Fibroblast of skin of left quadriceps (primary cell): ENCODE measurements around the gene SLC47A2.

Experiments used
- DNase-seq, 2 experiments: peaks; one replicate each; pipeline ENCODE4 v3.0.0-alpha.2; 2013; ENCODE audit warnings: low read depth in 2 of 2

The SLC47A2 gene

DNA sequence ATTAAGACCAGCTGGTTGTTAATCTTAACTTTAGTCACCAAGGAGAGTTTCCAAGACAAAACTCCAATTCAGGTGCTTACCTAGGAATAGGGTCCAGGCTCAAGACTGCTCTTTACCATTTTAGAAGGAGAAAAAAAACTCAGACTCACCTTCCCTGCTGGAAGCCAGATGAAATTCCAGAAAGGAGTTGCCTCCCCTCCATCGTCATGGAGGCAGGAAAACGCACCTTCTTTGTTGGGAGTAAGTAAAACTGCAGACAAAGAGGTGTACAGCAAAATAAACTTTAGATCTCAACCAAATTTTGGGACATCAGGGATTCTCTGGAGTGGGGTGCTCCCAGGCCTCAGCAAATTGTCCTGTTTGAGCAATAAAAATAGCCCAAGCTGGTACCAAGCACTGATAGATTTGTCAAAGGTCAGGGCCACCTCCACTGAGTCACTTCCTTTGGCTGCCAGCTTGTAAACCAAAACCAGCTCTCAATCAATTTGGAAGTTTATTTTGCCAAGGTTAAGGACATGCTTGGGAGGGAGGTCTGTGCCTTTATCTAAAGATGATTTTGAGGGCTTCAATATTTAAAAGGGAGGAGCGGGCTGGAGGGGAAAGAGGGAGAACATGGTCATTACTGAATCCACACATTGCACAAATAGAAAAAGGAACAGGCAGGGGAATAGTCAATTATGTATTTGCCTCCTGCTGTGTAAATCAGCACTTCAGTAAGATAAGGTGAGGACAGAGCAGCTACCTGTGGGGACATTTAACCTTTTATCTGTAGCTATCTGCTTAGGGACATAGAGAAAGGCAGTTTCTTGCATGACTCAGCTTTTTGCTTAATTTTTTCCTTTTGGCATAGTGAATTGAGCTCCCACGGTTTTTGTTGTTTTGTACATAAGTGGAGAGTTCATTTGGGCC is 69.3 kb downstream of the SLC47A2 start:
- no peak for DNase-seq

DNA sequence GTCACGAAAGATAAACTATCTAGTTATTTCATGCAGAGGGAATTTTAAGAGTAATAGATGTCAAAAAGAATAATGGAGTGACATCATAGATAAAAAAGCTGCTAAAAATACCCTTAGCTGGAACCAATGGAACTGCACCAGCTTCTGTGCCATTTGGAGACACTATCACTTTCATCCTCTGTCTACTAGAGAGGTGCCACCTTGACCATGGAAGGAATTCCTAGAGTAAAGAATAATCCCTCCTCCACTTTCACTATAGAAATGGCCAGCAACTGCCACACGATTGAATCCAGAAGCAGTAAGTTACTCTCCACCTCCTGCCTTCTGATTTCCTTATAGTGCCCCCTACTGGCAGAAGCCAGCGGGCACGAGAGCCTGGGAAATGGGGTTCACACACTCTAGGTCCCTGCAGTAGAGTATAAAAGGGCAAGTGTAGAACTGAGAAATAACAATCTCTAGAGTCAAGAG is 70.6 kb downstream of the SLC47A2 start:
- DNase-seq, result no peak

DNA sequence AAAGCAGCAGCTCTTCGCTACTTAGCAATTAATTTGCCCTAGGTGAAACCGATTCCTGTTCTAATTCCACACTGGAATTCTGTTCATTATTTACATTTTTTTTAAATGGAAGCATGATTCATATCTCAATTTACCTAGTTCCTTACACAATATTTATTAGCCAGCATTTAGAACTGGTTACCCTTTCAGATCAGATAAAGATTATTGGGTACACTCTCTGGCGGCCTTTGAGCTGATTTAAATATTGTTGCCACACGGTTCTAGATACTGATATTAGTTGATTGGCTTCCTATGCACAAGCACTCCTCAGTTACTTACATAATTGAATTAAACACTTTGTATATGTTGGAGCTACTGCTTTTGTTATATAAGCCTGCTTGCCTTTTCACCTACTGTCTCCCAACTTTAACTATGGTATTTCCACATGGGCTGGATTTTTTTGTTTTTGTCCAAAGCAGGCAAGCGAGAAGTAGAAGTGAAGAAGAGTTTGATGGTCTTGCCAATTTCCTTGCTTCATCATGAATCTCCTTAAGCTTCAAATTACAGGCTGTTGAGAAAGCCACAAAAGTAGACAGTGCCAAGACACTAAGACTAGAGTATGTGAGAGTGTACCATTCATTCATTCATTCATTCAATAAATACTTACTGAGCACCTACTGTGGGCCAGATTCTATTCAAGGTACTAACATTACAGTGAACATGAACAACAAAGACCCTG is 71.7 kb downstream of the SLC47A2 start:
- no peak for DNase-seq

DNA sequence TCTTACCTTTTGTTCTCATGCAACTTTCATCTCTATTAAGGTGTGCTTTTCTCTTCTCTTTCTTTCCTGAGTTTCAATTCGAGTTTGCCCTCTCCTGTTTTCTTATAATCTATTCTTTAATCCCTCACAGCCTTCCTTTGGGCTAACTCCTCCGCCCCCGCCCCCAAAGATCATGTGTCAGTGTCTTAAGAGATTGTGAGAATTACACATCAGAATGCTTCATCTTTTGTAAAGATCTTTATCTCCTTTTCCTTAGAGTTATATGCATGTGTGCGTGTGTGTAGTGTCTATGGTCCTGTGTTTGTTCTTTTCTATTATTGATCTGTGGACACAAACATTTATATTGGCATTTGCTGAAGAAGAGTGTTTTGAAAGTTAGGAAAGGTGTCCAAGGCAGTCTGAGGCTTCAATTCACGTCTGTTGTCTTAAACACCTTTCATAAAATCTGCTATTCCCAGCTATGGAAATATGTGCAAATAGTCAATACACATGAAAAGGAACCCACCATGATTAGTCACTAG is 74.0 kb downstream of the SLC47A2 start:
- DNase-seq, result no peak

DNA sequence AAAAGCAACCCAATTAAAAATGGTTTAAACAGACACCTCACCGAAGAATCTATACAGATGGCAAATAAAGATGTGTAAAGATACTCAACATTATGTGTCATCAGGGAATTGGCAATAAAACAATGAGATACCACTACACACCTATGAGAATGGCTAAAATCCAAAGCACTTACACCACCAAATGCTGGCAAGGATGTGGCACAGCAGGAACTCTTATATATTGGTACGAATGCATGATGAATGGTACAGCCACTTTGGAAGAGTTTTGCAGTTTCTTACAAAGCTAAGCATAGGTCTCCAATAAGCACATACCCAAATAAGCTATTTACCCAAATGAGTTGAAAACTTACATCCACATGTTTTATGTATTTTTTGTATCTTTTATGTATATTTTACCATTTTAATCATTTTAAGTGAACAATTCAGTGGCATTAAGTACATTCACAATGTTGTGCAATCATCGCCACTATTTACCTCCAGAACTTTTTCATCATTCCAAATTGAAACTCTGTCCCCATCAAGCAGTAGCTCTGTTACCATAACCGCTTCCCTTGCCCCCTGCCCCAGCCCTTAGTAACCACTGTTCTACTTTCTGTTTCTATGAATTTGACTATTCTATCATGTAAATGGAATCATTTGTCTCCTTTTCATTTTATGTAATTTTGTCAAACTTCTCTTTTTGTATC is 74.6 kb downstream of the SLC47A2 start:
- no peak for DNase-seq

DNA sequence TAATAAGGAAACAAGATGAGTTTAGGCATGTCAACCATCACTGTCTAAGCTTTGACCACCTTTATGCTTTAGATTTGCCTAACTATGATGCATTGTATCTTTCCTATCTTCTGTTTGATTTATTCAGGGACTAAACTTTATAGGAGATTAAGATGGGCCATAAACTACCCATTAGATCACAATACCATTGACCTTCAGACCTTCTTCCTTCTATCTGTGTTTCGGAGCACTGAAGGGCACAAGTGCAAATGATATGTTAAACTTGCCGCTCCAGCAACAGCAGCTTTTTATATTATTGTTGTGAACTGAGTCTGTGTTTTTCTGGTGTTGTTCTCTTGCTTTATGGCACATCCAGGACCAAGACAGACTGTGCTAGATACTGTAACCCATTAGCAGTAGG is 84.5 kb downstream of the SLC47A2 start:
- DNase-seq, result no peak

DNA sequence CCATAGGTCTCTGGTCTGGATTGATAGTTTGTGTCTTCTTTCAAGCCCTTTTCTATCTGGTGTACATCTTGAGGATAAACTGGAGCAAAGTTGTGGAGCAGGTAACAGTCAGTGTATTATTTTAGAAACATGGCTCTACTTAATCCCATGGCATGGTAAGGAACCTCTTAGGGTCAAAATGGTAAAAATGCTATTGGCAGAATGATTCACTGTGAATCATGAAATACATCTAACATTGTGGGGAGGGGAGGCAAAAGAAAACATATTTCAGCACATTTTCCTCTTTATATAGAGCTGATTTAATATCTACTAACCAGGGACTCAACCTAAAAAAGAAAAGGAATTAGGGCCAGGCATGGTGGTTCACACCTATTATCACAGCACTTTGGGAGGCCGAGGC is 85.7 kb downstream of the SLC47A2 start:
- no peak for DNase-seq

DNA sequence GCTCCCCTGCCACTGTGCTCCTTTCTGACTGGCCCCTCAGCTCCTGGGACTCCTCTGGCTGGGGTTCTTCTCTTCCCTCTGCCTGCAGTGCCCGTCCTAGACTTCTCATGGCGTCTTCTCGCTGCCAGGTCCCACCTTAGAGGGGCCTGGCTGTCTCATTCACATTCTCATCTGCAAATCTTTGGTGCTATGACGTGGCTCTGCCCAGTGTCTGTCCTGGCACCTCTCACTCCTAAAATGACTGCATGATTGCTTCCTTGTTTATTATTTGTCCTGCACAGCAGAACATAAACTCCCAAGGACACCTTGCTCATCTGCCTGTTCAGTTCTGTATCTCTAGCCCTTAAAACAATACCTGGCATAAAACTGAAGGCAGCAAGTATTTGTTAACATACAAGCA is 86.3 kb downstream of the SLC47A2 start:
- DNase-seq, result no peak

DNA sequence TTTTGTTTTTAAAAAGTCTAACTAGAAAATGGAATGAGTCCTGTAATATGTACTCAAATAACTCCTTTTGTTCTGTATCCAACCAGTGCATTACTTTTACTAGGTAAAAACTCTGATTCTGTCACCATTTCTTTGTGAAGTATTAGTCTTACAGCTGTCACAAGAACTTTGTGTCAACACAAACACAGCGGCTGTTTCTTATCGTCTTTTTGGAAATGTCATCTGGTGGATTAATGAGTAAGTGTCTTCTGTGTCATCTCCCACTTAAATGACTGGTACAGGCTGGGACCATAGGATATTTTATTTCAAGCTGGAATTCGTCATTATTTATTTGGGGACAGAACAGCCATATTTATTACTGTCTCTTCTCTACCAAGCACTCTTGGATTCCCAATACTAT is 86.9 kb downstream of the SLC47A2 start:
- no peak for DNase-seq
